ENCODE data around the gene SSBP2. TPM values are rescaled to one million over a fixed set of nuclear protein-coding genes. Genes with fewer than 3 reads are reported as not detected.

Gene SSBP2
- total RNA-seq, 6 donors from 2014 or later: 23.0 to 110 (median 32.9) TPM

- TF ChIP-seq POLR2AphosphoS5 (IDR thresholded peaks at IDR 0.05) (no peak), EP300 (IDR thresholded peaks at IDR 0.05) (no peak), POLR2A (IDR thresholded peaks at IDR 0.05) (no peak)
- TF ChIP-seq, protein P1, sequence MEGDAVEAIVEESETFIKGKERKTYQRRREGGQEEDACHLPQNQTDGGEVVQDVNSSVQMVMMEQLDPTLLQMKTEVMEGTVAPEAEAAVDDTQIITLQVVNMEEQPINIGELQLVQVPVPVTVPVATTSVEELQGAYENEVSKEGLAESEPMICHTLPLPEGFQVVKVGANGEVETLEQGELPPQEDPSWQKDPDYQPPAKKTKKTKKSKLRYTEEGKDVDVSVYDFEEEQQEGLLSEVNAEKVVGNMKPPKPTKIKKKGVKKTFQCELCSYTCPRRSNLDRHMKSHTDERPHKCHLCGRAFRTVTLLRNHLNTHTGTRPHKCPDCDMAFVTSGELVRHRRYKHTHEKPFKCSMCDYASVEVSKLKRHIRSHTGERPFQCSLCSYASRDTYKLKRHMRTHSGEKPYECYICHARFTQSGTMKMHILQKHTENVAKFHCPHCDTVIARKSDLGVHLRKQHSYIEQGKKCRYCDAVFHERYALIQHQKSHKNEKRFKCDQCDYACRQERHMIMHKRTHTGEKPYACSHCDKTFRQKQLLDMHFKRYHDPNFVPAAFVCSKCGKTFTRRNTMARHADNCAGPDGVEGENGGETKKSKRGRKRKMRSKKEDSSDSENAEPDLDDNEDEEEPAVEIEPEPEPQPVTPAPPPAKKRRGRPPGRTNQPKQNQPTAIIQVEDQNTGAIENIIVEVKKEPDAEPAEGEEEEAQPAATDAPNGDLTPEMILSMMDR (IDR thresholded peaks at IDR 0.05): no peak
- ATAC-seq (ENCODE audit: low FRiP score in 2 of 2): no peak
- H3K36me3 ChIP-seq: no peaks in the 10 kb centered on the region
- WGBS, 2 donors: 85 to 86% methylated on average over 7 of the region's 7 CpGs
- no peak overlapping the region for H3K4me3 ChIP-seq
- H3K27ac ChIP-seq: no peak overlapping the region
- DNase-seq: no peak
- no peaks in the 10 kb centered on the region for H3K27me3 ChIP-seq
- no peaks in the 10 kb centered on the region for H3K9me3 ChIP-seq
- peaks cover 0 to 6% (median 2%) of the 10 kb centered on the region in 4 donors for H3K4me1 ChIP-seq
Measured at GRCh38 chr5:81549123-81549522, 201.8 kb downstream of the SSBP2 start.

DNA sequence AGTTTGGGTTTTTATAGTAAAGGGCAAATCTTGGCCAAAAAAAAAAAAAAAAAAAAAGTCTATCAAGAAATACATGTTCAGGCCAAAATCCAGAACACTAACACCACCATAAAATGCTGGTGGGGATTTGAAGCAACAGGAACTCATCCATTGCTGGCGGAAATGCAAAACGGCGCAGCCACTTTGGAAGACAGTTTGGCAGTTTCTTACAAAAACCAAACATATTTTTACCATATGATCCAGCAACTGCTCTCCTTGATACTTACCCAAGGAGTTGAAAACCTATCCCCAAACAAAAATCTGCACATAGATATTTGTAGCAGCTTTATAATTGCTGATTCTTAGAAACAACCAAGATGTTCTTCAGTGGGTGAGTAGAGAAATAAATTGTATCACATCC lies 203.9 kb downstream of the SSBP2 start:
- no peak for DNase-seq
- no peak for ATAC-seq (ENCODE audit: low FRiP score in 2 of 2)
- Histone ChIP-seq H3K4me3 (no peak overlapping the region), H3K4me1 (no peaks in the 10 kb centered on the region), H3K36me3 (no peaks in the 10 kb centered on the region), H3K27me3 (no peaks in the 10 kb centered on the region), H3K9me3 (no peaks in the 10 kb centered on the region), H3K27ac (no peak overlapping the region)
- TF ChIP-seq, protein P1 (IDR thresholded peaks at IDR 0.05): no peak
- TF ChIP-seq EP300 (IDR thresholded peaks at IDR 0.05) (no peak), POLR2A (IDR thresholded peaks at IDR 0.05) (no peak), POLR2AphosphoS5 (IDR thresholded peaks at IDR 0.05) (no peak)
- WGBS, 2 donors: 99 to 100% methylated on average over 3 of the region's 3 CpGs

DNA sequence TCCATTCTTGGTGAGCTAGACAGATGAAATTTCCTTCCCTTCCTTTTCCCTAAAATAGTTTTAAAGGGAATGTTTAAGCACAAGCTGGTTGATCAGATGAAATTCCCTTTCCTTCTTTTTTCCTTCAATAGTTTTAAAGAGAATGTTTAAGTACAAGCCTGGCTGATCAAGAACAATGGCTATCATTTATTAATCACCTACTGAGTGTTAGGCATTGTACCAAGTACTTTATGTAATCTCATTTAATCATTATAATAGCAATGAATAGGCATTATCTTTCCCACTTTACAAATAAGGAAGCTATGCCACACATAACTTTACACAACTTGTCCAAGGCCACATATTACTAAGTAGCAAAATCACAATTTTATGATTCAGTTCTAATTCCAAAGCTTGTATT lies 205.0 kb downstream of the SSBP2 start:
- ATAC-seq (ENCODE audit: low FRiP score in 2 of 2) (no peak), DNase-seq (no peak)
- TF ChIP-seq POLR2AphosphoS5 (IDR thresholded peaks at IDR 0.05) (no peak), POLR2A (IDR thresholded peaks at IDR 0.05) (no peak), EP300 (IDR thresholded peaks at IDR 0.05) (no peak)
- TF ChIP-seq, protein P1 (IDR thresholded peaks at IDR 0.05): no peak
- H3K36me3 ChIP-seq: no peaks in the 10 kb centered on the region
- H3K27ac ChIP-seq: no peak overlapping the region
- H3K4me1 ChIP-seq: no peaks in the 10 kb centered on the region
- H3K9me3 ChIP-seq: no peaks in the 10 kb centered on the region
- no peaks in the 10 kb centered on the region for H3K27me3 ChIP-seq
- H3K4me3 ChIP-seq: no peak overlapping the region

DNA sequence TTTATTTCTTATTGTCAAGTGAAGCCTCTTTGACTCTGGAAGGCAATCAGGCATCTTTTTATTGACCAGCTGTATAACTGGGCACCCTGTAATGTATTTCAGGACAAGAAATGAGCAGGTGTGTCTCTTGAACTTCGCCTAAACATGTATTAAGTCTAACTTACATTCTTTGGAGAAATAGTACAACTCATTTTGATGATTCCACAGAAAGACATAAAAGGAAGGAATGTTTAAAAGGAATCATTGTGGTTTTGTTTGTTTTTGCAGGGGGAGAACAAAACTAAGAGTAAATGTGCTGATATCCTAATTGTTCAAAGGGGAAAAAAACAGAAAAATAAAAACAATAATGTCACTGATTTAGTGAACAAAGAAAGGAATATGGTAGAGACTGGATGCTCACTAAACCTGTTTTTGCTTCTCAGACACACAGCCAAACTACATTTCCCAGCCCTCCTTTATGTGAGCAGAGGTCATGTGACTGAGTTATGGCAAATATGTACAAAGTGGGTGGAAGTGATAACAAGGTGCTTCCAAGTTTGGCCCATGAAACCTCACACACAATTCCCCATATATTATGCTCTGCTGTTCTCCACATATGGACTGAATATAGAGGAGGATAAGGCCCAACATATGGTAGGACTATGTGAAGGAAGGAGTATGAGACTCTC lies 206.4 kb downstream of the SSBP2 start:
- WGBS, 2 donors: 96 to 97% methylated on average over 1 of the region's 1 CpG

More for the DNA sequence above, 206.4 kb downstream of the SSBP2 start:
- TF ChIP-seq, protein P1 (IDR thresholded peaks at IDR 0.05): no peak
- TF ChIP-seq POLR2AphosphoS5 (IDR thresholded peaks at IDR 0.05): no peak
- TF ChIP-seq POLR2A (IDR thresholded peaks at IDR 0.05): no peak
- TF ChIP-seq EP300 (IDR thresholded peaks at IDR 0.05): no peak
- H3K27me3 ChIP-seq: no peaks in the 10 kb centered on the region
- H3K9me3 ChIP-seq: no peaks in the 10 kb centered on the region
- no peak for ATAC-seq (ENCODE audit: low FRiP score in 2 of 2)
- H3K4me1 ChIP-seq: no peaks in the 10 kb centered on the region
- DNase-seq: no peak
- no peak overlapping the region for H3K27ac ChIP-seq
- H3K36me3 ChIP-seq: no peaks in the 10 kb centered on the region
- no peak overlapping the region for H3K4me3 ChIP-seq
